Measurements from ENCODE around the gene DUS4L. TPM values are rescaled to one million over a fixed set of nuclear protein-coding genes. Genes with fewer than 3 reads are reported as not detected.

The DUS4L gene
- total and polyA plus RNA-seq, 2 of the 13 experiments (the other 11 are each of a cell fraction or from before 2014, with no cell fraction given), result 5.6 to 9.8 TPM

- in situ Hi-C loops (cut with HindIII; ENCODE audit: extremely low pct_ligation_motif_present, low pct_unique_long_range_greater_than_20kb), result no loop called here
- no peak overlapping the region for H3K27ac ChIP-seq (ENCODE audit: extremely low read length, insufficient read depth, low read length)
- ATAC-seq, result no peak
These were observed 25.8 kb upstream of the DUS4L start for GRCh38 chr7:107538001-107538400.

GRCh38 chr7:107543338-107543993, 20.3 kb upstream of the DUS4L start:
- BruUV-seq (replicated peaks), result no TSS peak
- Histone ChIP-seq H3K36me3 (replicated peaks in 1 of 2; ENCODE audit: control insufficient read depth in 1 of 2, insufficient read depth in 2 of 2, low read length in 2 of 2) (peaks cover 5 to 37% of the 10 kb centered on the region in 2 experiments), H3K9me3 (ENCODE audit: low read length) (peaks cover 9% of the 10 kb centered on the region; the same call in 1 of the 2 replicates), H3K4me2 (ENCODE audit: low read depth, low read length) (no peak overlapping the region), H3K79me2 (ENCODE audit: insufficient read depth, low read length) (peaks cover 9% of the 10 kb centered on the region), H4K20me1 (ENCODE audit: insufficient read depth, low read length) (no peaks in the 10 kb centered on the region; the same call in 1 of the 2 replicates), H3K27me3 (ENCODE audit: control insufficient read depth in 1 of 2, insufficient read depth in 2 of 2, low read length in 2 of 2) (no peaks in the 10 kb centered on the region), H3K27ac (ENCODE audit: extremely low read length, insufficient read depth, low read length) (no peak overlapping the region), H3K9ac (ENCODE audit: insufficient read depth, low read depth, low read length) (no peak overlapping the region), H3K4me1 (ENCODE audit: insufficient read depth, low read length) (peaks cover 17% of the 10 kb centered on the region), H3K4me3 (replicated peaks in 1 of 3; ENCODE audit: insufficient read depth in 1 of 3, low read depth in 2 of 3, low read length in 3 of 3) (no peak overlapping the region), H2AFZ (ENCODE audit: low read length) (no peak overlapping the region)
- WGBS (ENCODE audit: low lambda C conversion rate), result 90% methylated on average over 2 of the region's 5 CpGs
- TF ChIP-seq RAD21 (CRISPR knock-in tag; IDR thresholded peaks at IDR 0.05), result no peak
- 0 out of 2 replicates have a peak, but pooled peaks have one; percentile 14 for TF ChIP-seq KDM6A (CRISPR knock-in tag; IDR thresholded peaks at IDR 0.05; ENCODE audit: low read depth)
- TF ChIP-seq MAZ (IDR thresholded peaks at IDR 0.05; ENCODE audit: borderline replicate concordance, low read depth, low read length), result no peak
- TF ChIP-seq MAZ (CRISPR knock-in tag; IDR thresholded peaks at IDR 0.05; ENCODE audit: low read depth), result no peak
- TF ChIP-seq ZNF687 (CRISPR knock-in tag; IDR thresholded peaks at IDR 0.05), result peak; percentile 39; the same call in 1 of the 2 replicates
- peak; percentile 69 for TF ChIP-seq HNF4A (CRISPR knock-in tag; IDR thresholded peaks at IDR 0.05)
- TF ChIP-seq TEAD3 (CRISPR knock-in tag; optimal IDR thresholded peaks at IDR 0.05; ENCODE audit: borderline replicate concordance), result peak; percentile 34
- no peak for TF ChIP-seq TAF15 (IDR thresholded peaks at IDR 0.05; ENCODE audit: low read depth, low read length, poor library complexity, severe bottlenecking)
- ChIA-PET POLR2A (no interaction called here), CTCF (ENCODE audit: low intra/inter-chr PET ratio, low total read pairs) (no interaction called here)
- FAIRE-seq, result no peak
- peak; percentile 76 for ATAC-seq
- no peak for DNase-seq (ENCODE audit: low spot score)
- in situ Hi-C loops (cut with HindIII; ENCODE audit: extremely low pct_ligation_motif_present, low pct_unique_long_range_greater_than_20kb), result no loop called here
- intact Hi-C loops (cut with micrococcal nuclease; ENCODE audit: unreplicated experiment), result no loop called here

More at GRCh38 chr7:107538001-107538400, 25.8 kb upstream of the DUS4L start:
- no peak for TF ChIP-seq KDM2A (CRISPR knock-in tag; IDR thresholded peaks at IDR 0.05; ENCODE audit: borderline replicate concordance, low read depth)
- Histone ChIP-seq H3K9me3 (ENCODE audit: low read length) (no peaks in the 10 kb centered on the region), H3K27me3 (ENCODE audit: control insufficient read depth in 1 of 2, insufficient read depth in 2 of 2, low read length in 2 of 2) (no peaks in the 10 kb centered on the region), H3K4me3 (replicated peaks in 1 of 3; ENCODE audit: insufficient read depth in 1 of 3, low read depth in 2 of 3, low read length in 3 of 3) (no peak overlapping the region), H2AFZ (ENCODE audit: low read length) (no peak overlapping the region), H3K9ac (ENCODE audit: insufficient read depth, low read depth, low read length) (no peak overlapping the region), H3K4me2 (ENCODE audit: low read depth, low read length) (no peak overlapping the region), H3K36me3 (replicated peaks in 1 of 2; ENCODE audit: control insufficient read depth in 1 of 2, insufficient read depth in 2 of 2, low read length in 2 of 2) (peaks cover 2 to 9% of the 10 kb centered on the region in 2 experiments; a peak in 2 of 5 replicates), H4K20me1 (ENCODE audit: insufficient read depth, low read length) (no peaks in the 10 kb centered on the region), H3K79me2 (ENCODE audit: insufficient read depth, low read length) (no peaks in the 10 kb centered on the region), H3K4me1 (ENCODE audit: insufficient read depth, low read length) (peaks cover 6% of the 10 kb centered on the region; the same call in 1 of the 2 replicates)
- WGBS (ENCODE audit: low lambda C conversion rate), result 76% methylated on average over 2 of the region's 2 CpGs
- FAIRE-seq, result no peak
- BruUV-seq (replicated peaks), result no TSS peak
- POLR2A ChIA-PET, result no interaction called here
- CTCF ChIA-PET (ENCODE audit: low intra/inter-chr PET ratio, low total read pairs), result no interaction called here
- intact Hi-C loops (cut with micrococcal nuclease; ENCODE audit: unreplicated experiment), result no loop called here
- no peak for DNase-seq (ENCODE audit: low spot score)
